ENCODE data around the gene RBKS. TPM values are rescaled to one million over a fixed set of nuclear protein-coding genes. Genes with fewer than 3 reads are reported as not detected.

RBKS gene
- total RNA-seq, 1 experiment from 2014 or later, result 1.7 TPM

- ChIA-PET CTCF (no interaction called here), POLR2A (no interaction called here)
- peaks cover 8% of the 10 kb centered on the region for H3K4me1 Mint-ChIP-seq
- no peaks in the 10 kb centered on the region for H3K36me3 Mint-ChIP-seq
- ATAC-seq, result no peak
- DNase-seq (ENCODE audit: low spot score), result no peak
- TF ChIP-seq MLX (CRISPR knock-in tag; IDR thresholded peaks at IDR 0.05) (no peak), ZMAT4 (CRISPR knock-in tag; IDR thresholded peaks at IDR 0.05) (no peak), FOXP1 (CRISPR knock-in tag; IDR thresholded peaks at IDR 0.05; ENCODE audit: borderline replicate concordance) (no peak), TEAD4 (CRISPR knock-in tag; IDR thresholded peaks at IDR 0.05) (no peak), EMX1 (CRISPR knock-in tag; IDR thresholded peaks at IDR 0.05) (no peak), MYBL2 (CRISPR knock-in tag; IDR thresholded peaks at IDR 0.05) (no peak), GRHL2 (CRISPR knock-in tag; IDR thresholded peaks at IDR 0.05; ENCODE audit: insufficient replicate concordance, severe bottlenecking) (no peak), ATF1 (CRISPR knock-in tag; IDR thresholded peaks at IDR 0.05) (no peak), NFYB (CRISPR knock-in tag; conservative IDR thresholded peaks at IDR 0.05; ENCODE audit: low read depth) (no peak), ESRRA (CRISPR knock-in tag; IDR thresholded peaks at IDR 0.05; ENCODE audit: borderline replicate concordance) (no peak), NR1H2 (CRISPR knock-in tag; IDR thresholded peaks at IDR 0.05) (no peak), ERG (CRISPR knock-in tag; IDR thresholded peaks at IDR 0.05) (no peak), JUN (CRISPR knock-in tag; IDR thresholded peaks at IDR 0.05) (no peak), ETV6 (CRISPR knock-in tag; IDR thresholded peaks at IDR 0.05) (no peak), ZNF512 (CRISPR knock-in tag; IDR thresholded peaks at IDR 0.05; ENCODE audit: borderline replicate concordance) (no peak), CTCF (IDR thresholded peaks at IDR 0.05) (no peak), ARID4B (CRISPR knock-in tag; IDR thresholded peaks at IDR 0.05; ENCODE audit: borderline replicate concordance) (no peak), IRF2 (CRISPR knock-in tag; IDR thresholded peaks at IDR 0.05; ENCODE audit: borderline replicate concordance, low read depth) (no peak), ZNF281 (CRISPR knock-in tag; IDR thresholded peaks at IDR 0.05) (no peak)
- no peak overlapping the region for H3K4me3 Mint-ChIP-seq
- no peaks in the 10 kb centered on the region for H3K9me3 Mint-ChIP-seq
- no peaks in the 10 kb centered on the region for H3K27me3 Mint-ChIP-seq (ENCODE audit: low read depth)
- H3K27ac Mint-ChIP-seq, result no peak overlapping the region
Observed at GRCh38 chr2:27903649-27904404, 13.6 kb upstream of the RBKS start.

Measured in WTC11 (cell line).